Kidney tubule cell (primary cell): Measurements from ENCODE around the gene ADRM1.

Experiments used
- DNase-seq: peaks from one replicate; pipeline ENCODE4 v3.0.0-alpha.2; 2018; ENCODE audit warnings: low spot score

The ADRM1 gene

DNA sequence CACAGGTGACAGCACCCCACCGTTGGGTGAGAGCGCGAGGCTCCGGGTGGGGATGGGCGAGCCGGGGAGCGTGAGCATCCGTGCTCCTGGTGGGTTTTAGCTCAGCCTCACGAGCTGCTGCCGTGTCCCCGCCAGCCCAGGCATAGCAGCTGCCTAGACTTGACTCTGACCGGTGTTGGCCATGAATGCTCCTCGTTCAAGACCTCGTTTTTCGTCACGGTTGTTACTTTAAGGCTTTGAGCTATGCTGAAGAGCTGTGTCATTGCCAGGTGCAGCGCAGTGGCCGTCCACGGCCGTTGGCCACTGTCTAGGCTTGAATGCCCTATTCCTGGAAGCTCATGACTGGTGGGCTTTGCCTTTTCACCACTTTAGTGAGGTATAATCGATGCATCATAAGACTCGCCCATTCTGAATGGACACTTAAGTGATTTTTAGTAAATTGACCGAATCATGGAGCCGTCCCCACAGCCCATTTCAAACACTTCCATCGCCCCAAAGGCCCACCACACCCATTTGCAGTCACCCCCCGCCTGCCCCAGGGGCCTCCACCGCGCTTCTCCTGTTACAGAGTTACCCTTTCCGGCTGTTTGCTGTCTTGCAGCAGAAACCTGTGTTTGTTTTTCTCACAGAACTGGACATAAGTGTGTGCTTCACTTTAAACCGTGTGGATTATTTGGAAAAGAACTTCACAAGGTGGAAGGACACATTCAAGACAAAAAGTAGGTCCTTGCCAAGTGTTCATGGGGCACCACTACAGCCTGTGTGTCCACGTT, 21.4 kb upstream of the ADRM1 start:
- DNase-seq: no peak

GRCh38 chr20:62282103-62282502, 20.7 kb upstream of the ADRM1 start:
- DNase-seq: no peak

- no peak for DNase-seq
These were observed 19.8 kb upstream of the ADRM1 start for GRCh38 chr20:62282877-62283503.

DNA sequence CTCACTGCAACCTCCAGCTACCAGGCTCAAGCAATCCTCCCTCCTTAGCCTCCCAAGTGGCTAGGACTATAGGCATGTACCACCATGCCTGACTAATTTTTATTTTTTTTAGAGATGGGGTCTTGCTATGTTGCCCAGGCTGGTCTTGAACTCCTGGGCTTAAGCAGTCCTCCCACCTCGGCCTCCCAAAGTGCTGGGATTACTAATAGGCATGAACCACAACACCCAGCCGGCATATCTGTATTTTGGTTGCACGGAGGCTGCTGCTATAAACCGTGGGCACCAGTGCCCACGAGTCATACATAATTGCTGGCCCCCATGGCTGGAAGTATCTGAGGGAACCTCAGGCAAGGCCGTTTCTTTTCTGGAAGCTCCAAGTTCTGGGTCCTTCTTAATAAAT, 18.3 kb upstream of the ADRM1 start:
- DNase-seq: no peak

GRCh38 chr20:62285151-62285550, 17.6 kb upstream of the ADRM1 start:
- no peak for DNase-seq

DNA sequence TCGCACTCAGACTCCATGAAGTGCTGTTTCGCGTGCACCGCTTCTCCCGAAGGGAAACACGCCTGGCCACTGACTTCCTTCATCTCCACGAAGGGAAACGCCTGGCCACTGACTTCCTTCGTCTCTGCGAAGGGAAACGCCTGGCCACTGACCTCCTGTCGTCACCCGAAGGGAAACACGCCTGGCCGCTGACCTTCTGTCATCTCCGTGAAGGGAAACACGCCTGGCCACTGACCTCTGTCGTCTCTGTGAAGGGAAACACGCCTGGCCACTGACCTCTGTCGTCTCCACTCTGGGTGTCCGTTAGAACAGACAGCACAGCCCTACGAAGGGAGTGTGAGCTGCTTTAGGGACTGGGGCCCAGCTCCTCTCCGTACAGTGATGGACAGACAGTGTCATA, 17.1 kb upstream of the ADRM1 start:
- DNase-seq: no peak

DNA sequence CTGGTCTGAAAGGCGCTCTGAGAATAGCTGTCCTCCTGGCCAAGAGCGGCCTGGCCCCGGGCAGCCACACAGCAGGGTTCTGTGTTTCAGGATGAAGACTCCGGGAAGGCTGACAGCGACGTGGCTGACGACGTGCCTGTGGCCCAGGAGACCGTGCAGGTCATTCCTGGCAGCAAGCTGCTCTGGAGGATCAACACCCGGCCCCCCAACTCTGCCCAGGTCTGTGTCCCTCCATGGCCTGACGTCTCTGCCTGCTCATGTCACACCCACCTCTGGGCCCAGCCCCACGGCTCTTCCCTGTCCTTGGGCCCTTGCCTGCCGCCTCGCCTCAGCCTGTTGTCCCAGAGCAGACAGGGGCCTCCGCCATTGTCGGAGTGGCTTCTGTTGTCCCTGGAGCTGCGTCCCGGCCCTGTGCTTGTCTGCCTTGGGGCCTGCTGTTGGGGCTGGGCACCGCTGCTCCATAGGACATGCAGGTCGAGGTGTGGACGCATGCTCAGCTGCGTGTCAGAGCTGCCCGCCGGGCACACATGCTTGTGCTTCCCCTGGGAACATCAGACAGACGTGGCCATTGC, 16.2 kb upstream of the ADRM1 start:
- no peak for DNase-seq

- DNase-seq: no peak
These were observed 15.7 kb upstream of the ADRM1 start for GRCh38 chr20:62287129-62287528.

DNA sequence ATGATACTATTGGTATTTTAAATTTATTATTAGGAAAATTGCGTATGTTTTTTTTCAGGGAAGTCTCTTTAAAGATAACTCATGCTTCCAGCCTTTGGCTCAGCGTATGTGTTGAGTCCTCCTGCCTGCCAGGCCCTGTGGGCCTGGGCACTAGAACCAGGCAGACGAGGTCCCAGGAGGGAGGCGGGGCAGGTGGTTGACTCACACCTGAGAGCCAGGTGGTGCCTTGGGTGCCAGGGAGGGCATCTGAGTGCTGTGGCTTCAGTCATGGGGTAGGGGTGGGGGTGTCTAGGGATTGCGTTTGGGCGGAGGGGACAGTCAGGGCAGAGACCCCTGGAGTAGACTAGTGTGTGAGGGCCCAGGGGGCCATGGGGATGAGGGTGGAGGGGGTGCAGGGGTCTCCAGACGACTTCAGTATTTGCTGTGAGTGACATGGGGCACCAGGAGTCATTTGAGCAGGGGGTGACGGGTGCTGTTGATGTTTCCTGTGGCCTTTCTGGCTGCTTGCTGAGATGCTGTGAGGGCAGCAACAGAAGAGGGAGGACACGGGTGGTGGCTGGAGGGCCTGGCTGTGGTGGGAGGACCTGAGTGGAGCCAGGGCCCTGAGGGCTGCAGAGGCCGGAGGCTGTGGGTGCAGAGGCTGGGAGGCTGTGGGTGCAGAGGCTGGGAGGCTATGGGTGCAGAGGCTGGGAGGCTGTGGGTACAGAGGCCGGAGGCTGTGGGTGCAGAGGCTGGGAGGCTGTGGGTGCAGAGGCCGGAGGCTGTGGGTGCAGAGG, 14.8 kb upstream of the ADRM1 start:
- DNase-seq: no peak

DNA sequence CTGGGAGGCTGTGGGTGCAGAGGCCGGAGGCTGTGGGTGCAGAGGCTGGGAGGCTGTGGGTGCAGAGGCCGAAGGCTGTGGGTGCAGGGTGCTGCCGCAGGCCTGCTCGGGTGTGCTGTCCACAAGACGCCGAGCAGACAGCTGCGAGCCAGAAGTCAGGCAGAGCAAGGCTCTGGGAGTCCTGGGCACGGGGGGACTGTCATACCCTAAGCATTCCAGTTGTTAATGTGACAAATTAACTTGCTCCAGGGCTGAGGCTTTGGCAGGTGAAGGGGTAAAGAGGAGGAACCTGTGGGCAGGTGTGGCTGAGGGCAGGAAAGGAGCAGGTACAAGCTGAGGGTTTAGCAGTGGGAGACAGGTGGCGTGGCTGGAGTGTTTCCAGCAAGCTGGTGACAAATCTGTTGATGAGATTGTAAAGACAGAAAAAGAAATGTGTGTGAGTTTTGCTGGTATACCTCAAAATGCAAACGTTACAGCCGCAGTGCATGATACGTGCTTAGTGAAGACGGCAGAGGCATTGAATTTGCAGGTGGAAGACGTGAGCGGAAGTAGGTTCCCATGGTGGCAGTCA, 14.2 kb upstream of the ADRM1 start:
- DNase-seq: no peak

DNA sequence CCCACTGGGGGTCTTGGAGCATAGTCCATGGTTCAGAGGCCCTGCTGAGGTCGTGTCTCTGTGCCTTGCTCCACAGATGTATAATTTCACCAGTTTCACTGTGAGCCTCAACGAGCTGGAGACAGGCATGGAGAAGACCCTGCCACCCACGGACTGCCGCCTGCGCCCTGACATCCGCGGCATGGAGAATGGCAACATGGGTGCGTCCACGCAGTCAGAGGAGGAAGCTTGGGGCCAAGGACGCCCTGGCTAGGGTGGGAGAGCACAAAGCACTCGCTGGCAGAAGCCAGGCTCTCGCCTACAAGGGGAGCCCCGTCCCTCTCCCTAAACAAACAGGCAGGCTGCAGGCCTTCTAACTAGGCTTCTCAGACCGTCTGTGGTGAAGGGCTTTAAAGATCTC, 13.7 kb upstream of the ADRM1 start:
- DNase-seq: no peak

- DNase-seq: no peak
These were observed 12.9 kb upstream of the ADRM1 start for GRCh38 chr20:62289898-62290297.

DNA sequence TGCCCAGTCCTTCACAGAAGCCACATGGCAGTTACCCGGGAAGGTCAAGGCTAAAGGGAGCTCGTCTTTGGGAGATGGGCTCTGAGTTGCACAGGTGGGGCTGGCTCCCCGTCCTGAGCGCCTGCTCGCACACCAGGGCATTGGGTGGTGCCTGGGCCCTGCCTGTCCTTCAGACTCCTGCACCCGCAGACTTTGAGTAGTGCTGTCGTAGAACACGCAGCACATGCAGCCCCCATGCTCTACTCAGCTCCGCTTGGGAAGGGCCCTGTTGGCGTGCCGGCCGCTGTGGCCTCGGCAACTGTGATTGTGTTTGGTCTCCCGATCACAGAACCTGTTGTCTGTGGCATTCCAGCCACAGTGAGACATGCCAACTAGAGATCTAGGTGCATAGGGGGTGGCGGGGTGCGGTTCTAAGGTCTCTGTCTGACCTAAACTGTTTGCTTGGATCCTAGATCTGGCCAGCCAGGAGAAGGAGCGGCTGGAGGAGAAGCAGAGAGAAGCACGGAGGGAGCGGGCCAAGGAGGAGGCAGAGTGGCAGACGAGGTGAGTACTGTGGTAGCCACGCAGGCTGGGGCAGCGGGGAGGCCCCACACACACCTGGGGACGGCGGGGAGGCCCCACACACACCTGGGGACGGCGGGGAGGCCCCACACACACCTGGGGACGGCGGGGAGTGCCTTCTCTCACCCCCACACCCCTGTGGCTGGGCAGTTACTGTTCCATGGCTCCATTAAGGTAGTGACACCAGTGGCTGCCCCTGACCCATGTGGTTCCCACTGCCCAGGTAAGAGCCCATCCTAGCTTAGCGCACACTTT, 11.3 kb upstream of the ADRM1 start:
- no peak for DNase-seq

DNA sequence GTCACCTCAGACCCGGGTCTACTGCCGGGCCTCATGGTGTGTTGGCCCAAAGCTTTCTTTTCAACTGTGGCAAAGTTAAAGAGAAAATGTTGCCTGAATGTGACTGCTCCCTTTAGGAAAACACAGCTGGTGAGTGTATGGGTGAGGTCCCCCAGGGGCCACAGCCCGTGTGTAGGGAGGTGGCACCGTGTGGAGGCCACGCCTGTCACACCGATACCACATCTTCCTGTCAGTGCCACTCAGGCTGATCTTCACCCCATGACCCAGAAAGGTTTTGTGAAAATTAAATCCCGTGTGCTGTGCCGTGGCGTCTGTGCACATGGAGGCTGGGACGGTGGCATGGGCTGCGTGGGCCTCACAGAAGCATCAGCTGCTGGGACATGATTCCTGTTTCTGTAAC, 10.7 kb upstream of the ADRM1 start:
- no peak for DNase-seq

GRCh38 chr20:62293111-62293784, 9.5 kb upstream of the ADRM1 start:
- DNase-seq: no peak

DNA sequence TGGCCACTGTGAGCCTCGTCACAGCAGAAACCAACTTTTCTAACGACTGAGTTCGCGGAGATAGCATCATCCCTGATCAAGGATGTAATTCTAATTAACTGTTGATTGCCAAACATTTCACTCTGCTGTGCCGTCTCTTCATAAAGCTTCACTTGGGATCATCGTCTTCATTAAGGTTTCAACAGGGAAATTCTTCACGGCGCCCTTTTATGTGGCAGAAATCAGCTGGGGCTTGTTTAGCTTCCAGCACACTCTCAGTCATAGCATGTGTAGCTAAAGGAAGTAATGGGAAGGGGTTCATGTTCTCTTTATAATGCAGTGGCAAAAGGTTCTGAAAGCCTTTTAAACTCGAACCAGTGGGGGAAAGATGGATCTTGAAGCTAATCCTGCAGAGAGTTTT, 8.9 kb upstream of the ADRM1 start:
- DNase-seq: no peak

DNA sequence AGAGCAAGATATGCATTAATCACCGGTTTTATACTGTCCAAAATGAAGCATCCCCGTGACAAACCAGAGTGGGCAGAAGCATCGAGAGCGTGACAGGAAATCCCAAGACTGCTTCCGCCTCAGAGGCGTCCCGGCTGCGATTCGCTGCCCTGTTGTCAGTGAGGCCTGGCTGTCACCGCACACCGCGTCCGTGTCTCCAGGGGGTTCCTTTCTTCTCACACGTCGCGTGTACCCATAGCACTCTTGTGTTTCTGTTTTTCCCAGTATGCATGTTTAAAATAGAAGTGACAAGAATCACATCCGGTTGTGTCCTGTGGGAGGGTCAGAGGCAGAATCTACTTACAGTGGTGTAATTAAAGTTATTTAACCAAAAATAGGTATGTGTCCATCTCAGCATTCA, 8.3 kb upstream of the ADRM1 start:
- no peak for DNase-seq

DNA sequence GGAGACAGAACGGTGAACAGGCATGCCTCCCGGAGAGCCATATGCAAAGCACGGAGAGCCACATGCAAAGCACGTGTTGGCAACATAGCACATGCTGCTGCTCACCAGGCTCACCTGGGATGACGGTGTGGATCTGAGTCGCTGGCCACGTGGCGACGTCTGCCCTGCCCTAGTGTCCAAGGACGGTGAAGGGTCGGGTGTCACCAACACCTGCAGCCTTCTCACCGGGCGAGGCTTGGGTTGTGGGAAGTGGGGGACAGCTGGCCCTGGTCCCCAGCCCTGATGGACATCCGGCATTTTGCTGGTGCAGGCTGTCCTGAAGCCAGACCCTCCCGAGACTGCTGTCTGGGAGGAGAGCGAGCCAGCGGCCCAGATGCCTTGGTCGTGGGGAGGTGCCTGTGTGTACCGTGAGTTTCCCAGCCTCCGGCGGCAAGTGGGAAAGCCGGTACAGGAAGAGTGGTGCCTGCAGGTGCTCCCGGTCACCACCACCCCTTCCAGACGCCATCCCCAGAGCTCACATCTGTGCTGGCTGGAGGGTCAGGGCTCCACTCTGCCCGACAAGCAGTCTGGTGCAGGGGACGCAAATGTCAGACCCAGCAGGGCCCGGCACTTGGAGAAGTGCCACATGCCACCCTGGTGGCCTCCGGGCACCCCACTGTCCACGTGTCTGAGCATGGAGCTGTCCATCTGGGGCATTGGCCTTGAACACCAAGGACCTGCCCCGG, 5.9 kb upstream of the ADRM1 start:
- no peak for DNase-seq

DNA sequence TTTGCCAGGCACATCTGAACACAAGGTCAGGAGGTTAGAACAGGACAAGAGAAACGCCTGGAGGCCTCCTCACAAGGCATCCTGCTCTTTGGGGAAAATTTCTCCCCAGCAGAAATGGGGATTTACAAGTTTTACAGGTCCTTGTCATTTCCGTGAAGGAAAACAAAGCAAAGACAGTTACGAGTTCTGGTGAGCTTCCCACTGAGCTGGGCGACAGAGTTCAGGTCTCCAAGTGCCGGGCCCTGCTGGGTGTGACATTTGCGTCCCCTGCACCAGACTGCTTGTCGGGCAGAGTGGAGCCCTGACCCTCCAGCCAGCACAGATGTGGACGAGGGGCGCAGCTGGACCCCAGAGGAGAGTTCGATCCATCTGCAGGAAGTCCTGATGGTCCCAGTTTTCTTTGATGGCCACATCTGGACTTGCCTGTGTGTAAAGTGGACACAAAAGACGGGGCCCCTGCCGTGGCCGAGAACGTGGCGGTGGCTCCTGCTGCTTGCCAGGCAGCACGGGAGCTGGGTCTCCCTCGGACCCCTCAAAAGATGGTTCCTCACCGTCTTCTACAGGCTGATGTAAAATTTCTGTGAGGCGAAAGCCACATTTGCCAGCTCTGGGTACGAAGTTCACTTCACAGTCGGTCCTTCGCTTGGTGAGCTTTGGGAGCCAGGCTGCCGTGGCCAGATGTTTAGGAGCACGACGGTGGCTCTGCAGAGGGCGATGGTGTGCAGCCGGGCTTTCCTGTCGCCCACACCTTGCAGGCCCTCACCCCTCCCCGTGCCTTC, 5.2 kb upstream of the ADRM1 start:
- no peak for DNase-seq
